ENCODE results near the gene SPATA13. TPM values are rescaled to one million over a fixed set of nuclear protein-coding genes. Genes with fewer than 3 reads are reported as not detected.

Gene SPATA13
- total RNA-seq, 2 donors from 2014 or later, result 19.4 to 24.8 TPM

DNA sequence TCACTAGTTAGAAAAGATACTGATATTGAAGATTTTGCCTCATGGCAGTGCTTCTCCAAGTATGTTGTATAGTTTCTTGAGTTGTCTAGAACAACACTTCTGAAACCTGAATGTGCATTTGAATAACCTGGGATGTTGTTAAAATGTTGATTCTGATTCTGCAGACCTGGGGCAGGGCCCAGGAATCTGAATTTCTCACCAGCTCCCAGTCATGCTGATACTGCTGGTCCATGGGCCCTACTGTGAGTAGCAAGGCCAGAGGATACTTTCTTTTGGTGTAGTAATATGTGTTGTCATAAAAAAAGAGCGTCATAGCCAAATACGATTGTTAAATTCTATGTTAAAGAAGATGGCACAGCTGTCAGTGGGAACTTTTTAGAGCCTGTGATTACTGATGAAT, 107.3 kb downstream of the SPATA13 start:
- Mint-ChIP-seq H3K4me3 (no peak overlapping the region), H3K9me3 (no peaks in the 10 kb centered on the region), H3K36me3 (ENCODE audit: low read depth) (no peaks in the 10 kb centered on the region), H3K27ac (no peak overlapping the region), H3K4me1 (peaks cover 9% of the 10 kb centered on the region), H3K27me3 (ENCODE audit: insufficient read depth) (no peaks in the 10 kb centered on the region)
- TF ChIP-seq CTCF (conservative IDR thresholded peaks at IDR 0.05), result no peak
- Histone ChIP-seq H3K27ac (ENCODE audit: low read depth, low read length) (no peak overlapping the region), H3K9ac (ENCODE audit: extremely low read depth, low read length, poor library complexity, severe bottlenecking) (no peak overlapping the region), H3K4me3 (ENCODE audit: low read length) (no peak overlapping the region), H3K36me3 (ENCODE audit: control insufficient read depth, insufficient read depth, low read length) (no peaks in the 10 kb centered on the region), H3K27me3 (ENCODE audit: control insufficient read depth, insufficient read depth, low read length, poor library complexity, severe bottlenecking) (no peaks in the 10 kb centered on the region), H3K9me3 (ENCODE audit: control insufficient read depth, low read length) (no peaks in the 10 kb centered on the region), H3K4me1 (ENCODE audit: control insufficient read depth, insufficient read depth, low read length) (peaks cover 6% of the 10 kb centered on the region)
- DNase-seq, result no peak
- 91 to 94% methylated on average over 2 of the region's 2 CpGs for WGBS, 2 experiments (ENCODE audit: insufficient coverage in 1 of 2, insufficient read length in 1 of 2)

DNA sequence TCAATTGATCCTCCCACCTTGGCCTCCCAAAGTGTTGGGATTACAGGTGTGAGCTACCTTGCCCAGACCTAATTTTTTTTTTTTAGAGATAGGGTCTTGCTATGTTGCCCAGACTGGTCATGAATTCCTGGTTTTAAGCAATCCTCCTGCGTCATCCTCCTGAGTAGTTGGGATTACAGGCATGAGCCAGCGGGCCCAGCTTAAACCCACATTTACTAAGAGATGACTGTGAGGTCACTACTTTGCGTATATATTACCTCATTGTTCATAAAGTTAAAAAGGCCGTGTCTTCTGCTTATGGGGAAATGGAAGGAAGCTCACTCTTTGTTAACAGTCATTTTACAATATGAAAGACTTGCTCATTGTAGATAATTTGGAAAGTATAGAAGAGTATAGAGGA, 109.3 kb downstream of the SPATA13 start:
- Histone ChIP-seq H3K9ac (ENCODE audit: extremely low read depth, low read length, poor library complexity, severe bottlenecking) (no peak overlapping the region), H3K27ac (ENCODE audit: low read depth, low read length) (no peak overlapping the region), H3K4me3 (ENCODE audit: low read length) (no peak overlapping the region), H3K4me1 (ENCODE audit: control insufficient read depth, insufficient read depth, low read length) (no peaks in the 10 kb centered on the region), H3K27me3 (ENCODE audit: control insufficient read depth, insufficient read depth, low read length, poor library complexity, severe bottlenecking) (no peaks in the 10 kb centered on the region), H3K36me3 (ENCODE audit: control insufficient read depth, insufficient read depth, low read length) (no peaks in the 10 kb centered on the region), H3K9me3 (ENCODE audit: control insufficient read depth, low read length) (no peaks in the 10 kb centered on the region)
- no peaks in the 10 kb centered on the region for H3K36me3 Mint-ChIP-seq (ENCODE audit: low read depth)
- H3K27me3 Mint-ChIP-seq (ENCODE audit: insufficient read depth), result no peaks in the 10 kb centered on the region
- TF ChIP-seq CTCF (conservative IDR thresholded peaks at IDR 0.05), result no peak
- no peaks in the 10 kb centered on the region for H3K9me3 Mint-ChIP-seq
- 96 to 100% methylated on average over 3 to 4 of the region's 4 CpGs for WGBS, 2 experiments (ENCODE audit: insufficient coverage in 1 of 2, insufficient read length in 1 of 2)
- DNase-seq, result no peak
- H3K27ac Mint-ChIP-seq, result no peak overlapping the region
- H3K4me3 Mint-ChIP-seq, result no peak overlapping the region
- peaks cover 8% of the 10 kb centered on the region for H3K4me1 Mint-ChIP-seq

- H3K27ac Mint-ChIP-seq, result peak overlapping the region; percentile 27
- no peak overlapping the region for H3K9ac ChIP-seq (ENCODE audit: extremely low read depth, low read length, poor library complexity, severe bottlenecking)
- no peaks in the 10 kb centered on the region for H3K27me3 Mint-ChIP-seq (ENCODE audit: insufficient read depth)
- peak; percentile 52 for DNase-seq
- no peak for TF ChIP-seq CTCF (conservative IDR thresholded peaks at IDR 0.05)
- H3K27me3 ChIP-seq (ENCODE audit: control insufficient read depth, insufficient read depth, low read length, poor library complexity, severe bottlenecking), result no peaks in the 10 kb centered on the region
- no peak overlapping the region for H3K4me3 ChIP-seq (ENCODE audit: low read length)
- H3K4me1 ChIP-seq (ENCODE audit: control insufficient read depth, insufficient read depth, low read length), result no peaks in the 10 kb centered on the region
- H3K36me3 ChIP-seq (ENCODE audit: control insufficient read depth, insufficient read depth, low read length), result no peaks in the 10 kb centered on the region
- H3K27ac ChIP-seq (ENCODE audit: low read depth, low read length), result peak overlapping the region; percentile 58
- no peaks in the 10 kb centered on the region for H3K36me3 Mint-ChIP-seq (ENCODE audit: low read depth)
- peaks cover 14% of the 10 kb centered on the region for H3K4me1 Mint-ChIP-seq
- WGBS, 2 experiments (ENCODE audit: insufficient coverage in 1 of 2, insufficient read length in 1 of 2), result 53 to 84% methylated on average over 9 to 10 of the region's 10 CpGs
- H3K9me3 ChIP-seq (ENCODE audit: control insufficient read depth, low read length), result no peaks in the 10 kb centered on the region
- H3K9me3 Mint-ChIP-seq, result no peaks in the 10 kb centered on the region
- no peak overlapping the region for H3K4me3 Mint-ChIP-seq
Measured at GRCh38 chr13:24270639-24271141, 110.2 kb downstream of the SPATA13 start.

Data from endodermal cell (in vitro differentiated cells).